ENCODE results near the gene EPHB1. TPM values are rescaled to one million over a fixed set of nuclear protein-coding genes. Genes with fewer than 3 reads are reported as not detected.

Gene EPHB1
- total RNA-seq, 1 experiment from 2014 or later = 0.86 TPM

- Histone ChIP-seq H3K4me2 (ENCODE audit: low read length) (no peak overlapping the region), H3K9me2 (ENCODE audit: insufficient read depth) (no peaks in the 10 kb centered on the region), H3K9ac (ENCODE audit: low read length) (no peak overlapping the region), H3K27ac (ENCODE audit: low read depth, low read length) (no peak overlapping the region), H3K4me1 (ENCODE audit: control insufficient read depth in 1 of 2, insufficient read depth in 2 of 2, low read length in 2 of 2) (no peaks in the 10 kb centered on the region), H3K36me3 (ENCODE audit: control insufficient read depth in 1 of 2, insufficient read depth in 2 of 2, low read length in 2 of 2) (no peaks in the 10 kb centered on the region), H3K9me3 (ENCODE audit: control insufficient read depth in 1 of 2, insufficient read depth in 1 of 2, low read depth in 1 of 2, low read length in 2 of 2) (no peaks in the 10 kb centered on the region), H3K27me3 (ENCODE audit: insufficient read depth, low read length) (peaks cover 22% of the 10 kb centered on the region), H4K20me1 (ENCODE audit: insufficient read depth) (no peaks in the 10 kb centered on the region; the same call in 1 of the 2 replicates), H2AFZ (ENCODE audit: low read depth, low read length, poor library complexity, severe bottlenecking) (no peak overlapping the region), H3K4me3 (replicated peaks in 1 of 2; ENCODE audit: low read depth in 1 of 2, low read length in 2 of 2) (no peak overlapping the region), H3K79me2 (ENCODE audit: insufficient read depth, low read length) (no peaks in the 10 kb centered on the region)
- ChIA-PET CTCF (no interaction called here), POLR2A (no interaction called here), RAD21 (ENCODE audit: low non-redundant PET in 1 of 2, low total read pairs in 2 of 2, uncharacterized antibody in 2 of 2, unreplicated experiment in 2 of 2) (no interaction called here)
- BruUV-seq (replicated peaks) = no TSS peak
- ATAC-seq (no peak), DNase-seq (ENCODE audit: low read depth, low spot score) (no peak)
- TF ChIP-seq JUND (IDR thresholded peaks at IDR 0.05) = no peak
- TF ChIP-seq EGR1 (IDR thresholded peaks at IDR 0.05; ENCODE audit: low read depth) = no peak
- no peak for TF ChIP-seq SRF (IDR thresholded peaks at IDR 0.05; ENCODE audit: low read depth)
- intact Hi-C loops (cut with micrococcal nuclease) = no loop called here
Observed at GRCh38 chr3:134993011-134993410, 198.0 kb downstream of the EPHB1 start.

- BruUV-seq (replicated peaks) = no TSS peak
- Histone ChIP-seq H2AFZ (ENCODE audit: low read depth, low read length, poor library complexity, severe bottlenecking) (no peak overlapping the region), H3K9ac (ENCODE audit: low read length) (no peak overlapping the region), H3K36me3 (ENCODE audit: control insufficient read depth in 1 of 2, insufficient read depth in 2 of 2, low read length in 2 of 2) (no peaks in the 10 kb centered on the region), H3K4me3 (replicated peaks in 1 of 2; ENCODE audit: low read depth in 1 of 2, low read length in 2 of 2) (no peak overlapping the region), H3K4me2 (ENCODE audit: low read length) (no peak overlapping the region), H3K27ac (ENCODE audit: low read depth, low read length) (no peak overlapping the region), H3K4me1 (ENCODE audit: control insufficient read depth in 1 of 2, insufficient read depth in 2 of 2, low read length in 2 of 2) (no peaks in the 10 kb centered on the region), H3K9me2 (ENCODE audit: insufficient read depth) (no peaks in the 10 kb centered on the region), H3K27me3 (ENCODE audit: insufficient read depth, low read length) (peaks cover 44% of the 10 kb centered on the region), H3K79me2 (ENCODE audit: insufficient read depth, low read length) (no peaks in the 10 kb centered on the region), H3K9me3 (ENCODE audit: control insufficient read depth in 1 of 2, insufficient read depth in 1 of 2, low read depth in 1 of 2, low read length in 2 of 2) (no peaks in the 10 kb centered on the region), H4K20me1 (ENCODE audit: insufficient read depth) (no peaks in the 10 kb centered on the region; the same call in 1 of the 2 replicates)
- RAD21 ChIA-PET (ENCODE audit: low non-redundant PET in 1 of 2, low total read pairs in 2 of 2, uncharacterized antibody in 2 of 2, unreplicated experiment in 2 of 2) = no interaction called here
- no peak for DNase-seq (ENCODE audit: low read depth, low spot score)
- CTCF ChIA-PET = no interaction called here
- POLR2A ChIA-PET = no interaction called here
- ATAC-seq = no peak
- intact Hi-C loops (cut with micrococcal nuclease) = no loop called here
- TF ChIP-seq EZH2 (IDR thresholded peaks at IDR 0.05) (no peak), SIN3A (IDR thresholded peaks at IDR 0.05; ENCODE audit: low read depth) (no peak), RAD21 (IDR thresholded peaks at IDR 0.05; ENCODE audit: low read depth) (no peak), ATF3 (IDR thresholded peaks at IDR 0.05) (no peak), CBX3 (IDR thresholded peaks at IDR 0.05; ENCODE audit: low read depth) (no peak), EZH2phosphoT487 (IDR thresholded peaks at IDR 0.05; ENCODE audit: borderline replicate concordance) (no peak), FOSL1 (IDR thresholded peaks at IDR 0.05; ENCODE audit: low read depth) (no peak), ZFX (IDR thresholded peaks at IDR 0.05) (no peak), CEBPB (IDR thresholded peaks at IDR 0.05; ENCODE audit: low read depth) (no peak), EGR1 (IDR thresholded peaks at IDR 0.05; ENCODE audit: low read depth) (no peak), SRF (IDR thresholded peaks at IDR 0.05; ENCODE audit: low read depth) (no peak), JUND (IDR thresholded peaks at IDR 0.05) (no peak), ZNF274 (IDR thresholded peaks at IDR 0.05; ENCODE audit: low read depth, low read length) (no peak), YY1 (IDR thresholded peaks at IDR 0.05; ENCODE audit: extremely low read depth, insufficient replicate concordance, low read depth, low read length) (no peak)
- TF ChIP-seq, protein P1, sequence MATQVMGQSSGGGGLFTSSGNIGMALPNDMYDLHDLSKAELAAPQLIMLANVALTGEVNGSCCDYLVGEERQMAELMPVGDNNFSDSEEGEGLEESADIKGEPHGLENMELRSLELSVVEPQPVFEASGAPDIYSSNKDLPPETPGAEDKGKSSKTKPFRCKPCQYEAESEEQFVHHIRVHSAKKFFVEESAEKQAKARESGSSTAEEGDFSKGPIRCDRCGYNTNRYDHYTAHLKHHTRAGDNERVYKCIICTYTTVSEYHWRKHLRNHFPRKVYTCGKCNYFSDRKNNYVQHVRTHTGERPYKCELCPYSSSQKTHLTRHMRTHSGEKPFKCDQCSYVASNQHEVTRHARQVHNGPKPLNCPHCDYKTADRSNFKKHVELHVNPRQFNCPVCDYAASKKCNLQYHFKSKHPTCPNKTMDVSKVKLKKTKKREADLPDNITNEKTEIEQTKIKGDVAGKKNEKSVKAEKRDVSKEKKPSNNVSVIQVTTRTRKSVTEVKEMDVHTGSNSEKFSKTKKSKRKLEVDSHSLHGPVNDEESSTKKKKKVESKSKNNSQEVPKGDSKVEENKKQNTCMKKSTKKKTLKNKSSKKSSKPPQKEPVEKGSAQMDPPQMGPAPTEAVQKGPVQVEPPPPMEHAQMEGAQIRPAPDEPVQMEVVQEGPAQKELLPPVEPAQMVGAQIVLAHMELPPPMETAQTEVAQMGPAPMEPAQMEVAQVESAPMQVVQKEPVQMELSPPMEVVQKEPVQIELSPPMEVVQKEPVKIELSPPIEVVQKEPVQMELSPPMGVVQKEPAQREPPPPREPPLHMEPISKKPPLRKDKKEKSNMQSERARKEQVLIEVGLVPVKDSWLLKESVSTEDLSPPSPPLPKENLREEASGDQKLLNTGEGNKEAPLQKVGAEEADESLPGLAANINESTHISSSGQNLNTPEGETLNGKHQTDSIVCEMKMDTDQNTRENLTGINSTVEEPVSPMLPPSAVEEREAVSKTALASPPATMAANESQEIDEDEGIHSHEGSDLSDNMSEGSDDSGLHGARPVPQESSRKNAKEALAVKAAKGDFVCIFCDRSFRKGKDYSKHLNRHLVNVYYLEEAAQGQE (IDR thresholded peaks at IDR 0.05; ENCODE audit: low read depth) = no peak
- TF ChIP-seq, protein P2, sequence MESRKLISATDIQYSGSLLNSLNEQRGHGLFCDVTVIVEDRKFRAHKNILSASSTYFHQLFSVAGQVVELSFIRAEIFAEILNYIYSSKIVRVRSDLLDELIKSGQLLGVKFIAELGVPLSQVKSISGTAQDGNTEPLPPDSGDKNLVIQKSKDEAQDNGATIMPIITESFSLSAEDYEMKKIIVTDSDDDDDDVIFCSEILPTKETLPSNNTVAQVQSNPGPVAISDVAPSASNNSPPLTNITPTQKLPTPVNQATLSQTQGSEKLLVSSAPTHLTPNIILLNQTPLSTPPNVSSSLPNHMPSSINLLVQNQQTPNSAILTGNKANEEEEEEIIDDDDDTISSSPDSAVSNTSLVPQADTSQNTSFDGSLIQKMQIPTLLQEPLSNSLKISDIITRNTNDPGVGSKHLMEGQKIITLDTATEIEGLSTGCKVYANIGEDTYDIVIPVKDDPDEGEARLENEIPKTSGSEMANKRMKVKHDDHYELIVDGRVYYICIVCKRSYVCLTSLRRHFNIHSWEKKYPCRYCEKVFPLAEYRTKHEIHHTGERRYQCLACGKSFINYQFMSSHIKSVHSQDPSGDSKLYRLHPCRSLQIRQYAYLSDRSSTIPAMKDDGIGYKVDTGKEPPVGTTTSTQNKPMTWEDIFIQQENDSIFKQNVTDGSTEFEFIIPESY (IDR thresholded peaks at IDR 0.05; ENCODE audit: extremely low read depth, insufficient replicate concordance, low read length) = no peak
- TF ChIP-seq, protein P3, sequence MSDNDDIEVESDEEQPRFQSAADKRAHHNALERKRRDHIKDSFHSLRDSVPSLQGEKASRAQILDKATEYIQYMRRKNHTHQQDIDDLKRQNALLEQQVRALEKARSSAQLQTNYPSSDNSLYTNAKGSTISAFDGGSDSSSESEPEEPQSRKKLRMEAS (IDR thresholded peaks at IDR 0.05) = no peak
Observed at GRCh38 chr3:134998158-134998557, 203.1 kb downstream of the EPHB1 start.

All from HCT116 (cell line).